Muscle of back (tissue), 10 donors: ENCODE results near the gene FAM114A1. TPM values are rescaled to one million over a fixed set of nuclear protein-coding genes. Genes with fewer than 3 reads are reported as not detected.

Experiments
- polyA plus RNA-seq, 10 donors: library from polyadenylated mRNA; unstranded; fragments of 120-200 nt; gene quantifications; one replicate each; pipeline ENCODE4 v1.2.1, GENCODE V29; 2013; ENCODE audit not compliant: insufficient read length in 10 of 10

The FAM114A1 gene
- polyA plus RNA-seq, 10 donors, result 44.8 to 72.6 (median 60.8) TPM

Other genes with a start within 250 kb of the FAM114A1 start
- gene KLF3, start 203.6 kb upstream of the FAM114A1 start, polyA plus RNA-seq, result 10 to 100 TPM; 30.8 to 46.4 (median 38.3) TPM
- gene TLR10, start 84.8 kb upstream of the FAM114A1 start, polyA plus RNA-seq, result under 1 TPM; 0.12 to 0.90 (median 0.34) TPM
- gene TLR1, start 63.0 kb upstream of the FAM114A1 start, polyA plus RNA-seq, result 1 to 10 TPM; 1.9 to 4.0 (median 3.2) TPM
- 1 to 10 TPM in 6 of 10 donors, under 1 TPM in 4; 0.70 to 2.1 (median 1.0) TPM for gene TLR6, start 11.0 kb upstream of the FAM114A1 start, polyA plus RNA-seq
- under 1 TPM in 8 of 10 donors, not detected in 2; 0.09 to 0.90 (median 0.31) TPM for gene TMEM156, start 164.6 kb downstream of the FAM114A1 start, polyA plus RNA-seq
- gene KLHL5, start 194.4 kb downstream of the FAM114A1 start, polyA plus RNA-seq, result 10 to 100 TPM; 12.8 to 21.3 (median 19.1) TPM